GM12864 (cell line): ENCODE data around the gene CLIC3.

ENCODE experiments used
- DNase-seq: peaks from one replicate; pipeline ENCODE4 v3.0.0-alpha.2; 2011; ENCODE audit warnings: low read depth
- H3K4me3 ChIP-seq: 2 replicates; pipeline ENCODE4 v1.5.1; 2011; ENCODE audit warnings: mild to moderate bottlenecking, low read depth, low read length, control low read depth
- TF ChIP-seq, protein P1 (sequence below): IDR thresholded peaks from 2 replicates; pipeline ENCODE4 v1.5.1; 2011; ENCODE audit warnings: low read depth, mild to moderate bottlenecking, moderate library complexity, low read length, control low read depth, inconsistent platforms; ENCODE audit errors: missing control alignments

The CLIC3 gene

DNA sequence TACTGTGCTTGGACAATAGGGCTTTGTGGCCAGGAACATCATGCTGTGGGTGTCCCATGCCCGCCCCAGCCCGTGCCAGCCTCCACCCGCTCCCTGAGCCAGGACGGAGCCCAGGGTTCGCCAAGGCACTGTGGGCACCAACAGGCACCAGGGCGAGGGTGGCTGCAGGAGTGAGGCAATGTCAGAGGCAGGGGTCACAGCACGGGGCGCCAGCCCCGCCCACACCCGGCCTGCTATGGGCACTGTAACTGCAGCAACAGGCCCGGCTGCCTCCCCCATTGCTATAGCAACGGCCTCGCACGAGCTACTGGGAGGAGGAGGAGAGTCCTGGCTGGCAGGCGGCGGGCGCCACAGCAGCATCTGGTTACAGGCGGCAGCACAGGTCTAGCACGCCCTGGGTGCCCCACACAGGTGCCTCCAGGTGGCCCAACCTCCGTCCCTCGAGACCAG is 29.2 kb upstream of the CLIC3 start:
- H3K4me3 ChIP-seq: no peak overlapping the region
- no peak for DNase-seq
- TF ChIP-seq, protein P1, sequence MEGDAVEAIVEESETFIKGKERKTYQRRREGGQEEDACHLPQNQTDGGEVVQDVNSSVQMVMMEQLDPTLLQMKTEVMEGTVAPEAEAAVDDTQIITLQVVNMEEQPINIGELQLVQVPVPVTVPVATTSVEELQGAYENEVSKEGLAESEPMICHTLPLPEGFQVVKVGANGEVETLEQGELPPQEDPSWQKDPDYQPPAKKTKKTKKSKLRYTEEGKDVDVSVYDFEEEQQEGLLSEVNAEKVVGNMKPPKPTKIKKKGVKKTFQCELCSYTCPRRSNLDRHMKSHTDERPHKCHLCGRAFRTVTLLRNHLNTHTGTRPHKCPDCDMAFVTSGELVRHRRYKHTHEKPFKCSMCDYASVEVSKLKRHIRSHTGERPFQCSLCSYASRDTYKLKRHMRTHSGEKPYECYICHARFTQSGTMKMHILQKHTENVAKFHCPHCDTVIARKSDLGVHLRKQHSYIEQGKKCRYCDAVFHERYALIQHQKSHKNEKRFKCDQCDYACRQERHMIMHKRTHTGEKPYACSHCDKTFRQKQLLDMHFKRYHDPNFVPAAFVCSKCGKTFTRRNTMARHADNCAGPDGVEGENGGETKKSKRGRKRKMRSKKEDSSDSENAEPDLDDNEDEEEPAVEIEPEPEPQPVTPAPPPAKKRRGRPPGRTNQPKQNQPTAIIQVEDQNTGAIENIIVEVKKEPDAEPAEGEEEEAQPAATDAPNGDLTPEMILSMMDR: no peak

DNA sequence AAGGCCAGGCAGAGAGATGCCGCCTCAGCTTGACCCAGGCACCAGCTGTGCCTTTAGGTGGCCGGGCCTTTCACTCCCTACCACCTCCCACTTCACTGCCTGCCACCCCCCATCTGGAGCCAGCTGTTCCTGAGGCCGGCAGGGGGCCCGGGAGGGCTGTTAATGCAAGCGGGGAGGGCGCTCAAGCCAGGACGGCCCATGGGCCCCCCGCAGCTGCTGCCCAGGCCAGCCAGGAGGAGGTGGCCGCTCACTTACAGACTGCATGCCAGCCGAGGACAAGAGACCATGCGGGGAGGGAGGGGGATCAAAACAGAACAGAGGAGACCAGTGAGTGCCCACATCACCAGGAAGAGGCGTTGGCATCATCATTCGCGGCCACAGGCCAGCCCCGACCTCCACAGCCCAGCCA is 27.2 kb upstream of the CLIC3 start:
- TF ChIP-seq, protein P1: no peak
- no peak for DNase-seq
- no peak overlapping the region for H3K4me3 ChIP-seq

DNA sequence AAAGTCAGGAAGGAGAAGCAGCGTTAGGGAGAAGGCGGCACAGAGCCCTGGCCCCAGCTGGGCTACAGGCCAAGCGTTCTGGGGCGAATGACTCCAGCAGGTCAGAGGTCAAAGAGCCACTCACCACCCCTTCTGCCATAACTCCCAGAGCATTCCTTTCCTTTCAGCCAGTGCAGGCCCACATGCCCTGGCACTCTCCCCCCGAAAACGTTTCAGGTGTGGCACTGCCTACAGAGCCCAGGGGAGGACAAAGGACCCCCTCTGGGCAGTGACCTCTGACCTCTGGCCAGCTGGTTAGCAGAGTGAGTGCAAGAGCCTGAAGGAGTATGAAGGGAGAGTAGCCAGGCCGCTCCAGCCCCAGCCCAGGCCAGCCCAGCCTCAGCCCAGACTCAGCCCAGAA is 26.8 kb upstream of the CLIC3 start:
- TF ChIP-seq, protein P1: no peak
- H3K4me3 ChIP-seq: no peak overlapping the region

DNA sequence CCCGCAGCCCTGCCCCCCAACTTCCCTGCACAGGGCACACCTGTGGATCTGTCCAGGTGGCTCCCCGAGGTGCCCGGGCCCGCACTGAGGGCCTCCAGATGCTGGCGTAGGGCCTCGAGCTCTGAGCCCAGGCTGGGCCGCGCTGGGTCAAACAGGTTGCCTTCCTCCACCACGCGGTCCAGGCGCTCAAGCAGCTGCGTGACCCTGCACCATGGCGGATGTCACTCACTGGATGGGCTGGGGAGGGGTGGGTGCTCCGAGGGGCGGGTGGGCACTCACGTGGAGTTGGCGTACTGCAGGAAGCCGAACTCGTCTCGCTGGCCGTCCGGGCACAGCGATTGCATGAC is 26.3 kb upstream of the CLIC3 start:
- no peak overlapping the region for H3K4me3 ChIP-seq

More for the DNA sequence above, 26.8 kb upstream of the CLIC3 start:
- DNase-seq: no peak

DNA sequence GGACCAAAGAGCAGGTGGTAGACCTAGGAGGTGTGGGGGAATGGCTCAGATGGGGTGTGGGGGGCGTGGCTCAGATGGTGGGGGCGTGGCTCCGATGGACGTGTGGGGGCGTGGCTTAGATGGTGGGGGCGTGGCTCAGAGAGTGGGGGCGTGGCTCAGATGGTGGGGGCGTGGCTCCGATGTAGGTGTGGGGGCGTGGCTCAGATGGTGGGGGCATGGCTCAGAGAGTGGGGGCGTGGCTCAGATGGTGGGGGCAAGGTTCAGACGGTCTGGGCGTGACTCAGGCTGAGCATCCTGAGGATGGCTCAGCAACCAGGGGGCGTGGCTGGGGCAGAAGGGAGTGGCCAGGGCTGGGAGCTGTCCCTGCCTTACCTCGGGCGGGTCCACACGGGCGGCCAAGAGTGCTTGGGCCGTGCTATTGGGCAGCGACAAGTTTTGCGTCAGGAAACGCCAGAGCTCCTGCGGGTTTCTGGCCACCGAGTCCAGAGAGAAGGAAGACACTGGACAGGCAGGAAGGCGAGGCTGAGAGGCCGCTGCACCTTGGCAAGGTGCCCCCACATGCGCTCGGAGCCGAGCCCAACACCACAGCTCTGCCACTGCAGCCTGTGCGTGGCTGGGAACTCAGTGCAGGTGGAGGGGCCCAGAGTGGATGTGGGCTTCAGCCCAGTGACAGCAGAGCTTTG is 25.8 kb upstream of the CLIC3 start:
- TF ChIP-seq, protein P1: no peak
- H3K4me3 ChIP-seq: no peak overlapping the region

More for the DNA sequence above, 26.3 kb upstream of the CLIC3 start:
- TF ChIP-seq, protein P1: no peak
- DNase-seq: no peak

DNA sequence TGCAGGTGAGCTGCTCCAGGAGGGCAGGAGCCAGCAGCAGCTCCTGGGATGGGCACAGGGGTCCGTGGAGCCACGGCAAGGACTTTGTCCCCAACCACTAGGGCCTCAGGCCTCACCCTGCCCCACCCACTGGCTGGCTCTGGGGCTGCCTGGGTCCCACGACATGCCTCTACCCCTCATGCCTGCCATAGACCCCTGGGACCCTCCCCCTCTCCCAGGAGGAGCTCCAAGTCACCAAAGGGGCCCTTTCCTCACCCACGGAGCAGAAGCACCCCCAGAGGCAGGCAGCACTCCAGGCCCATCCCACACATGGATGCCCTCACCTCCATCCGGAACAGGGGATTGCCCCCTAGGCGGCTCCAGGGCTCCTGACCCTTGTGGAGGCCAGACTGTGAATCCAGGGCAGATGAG is 25.2 kb upstream of the CLIC3 start:
- TF ChIP-seq, protein P1: no peak
- no peak overlapping the region for H3K4me3 ChIP-seq
- no peak for DNase-seq

More for the DNA sequence above, 25.8 kb upstream of the CLIC3 start:
- DNase-seq: no peak
